ENCODE data around the gene PLPP2. TPM values are rescaled to one million over a fixed set of nuclear protein-coding genes. Genes with fewer than 3 reads are reported as not detected.
A peak's percentile ranks its signal among the peaks of the same experiment; 100 is the strongest.

The PLPP2 gene
- polyA plus RNA-seq, 1 donor (not counting 4 experiments of a cell fraction or from before 2014, with no cell fraction given) = 13.6 TPM

DNA sequence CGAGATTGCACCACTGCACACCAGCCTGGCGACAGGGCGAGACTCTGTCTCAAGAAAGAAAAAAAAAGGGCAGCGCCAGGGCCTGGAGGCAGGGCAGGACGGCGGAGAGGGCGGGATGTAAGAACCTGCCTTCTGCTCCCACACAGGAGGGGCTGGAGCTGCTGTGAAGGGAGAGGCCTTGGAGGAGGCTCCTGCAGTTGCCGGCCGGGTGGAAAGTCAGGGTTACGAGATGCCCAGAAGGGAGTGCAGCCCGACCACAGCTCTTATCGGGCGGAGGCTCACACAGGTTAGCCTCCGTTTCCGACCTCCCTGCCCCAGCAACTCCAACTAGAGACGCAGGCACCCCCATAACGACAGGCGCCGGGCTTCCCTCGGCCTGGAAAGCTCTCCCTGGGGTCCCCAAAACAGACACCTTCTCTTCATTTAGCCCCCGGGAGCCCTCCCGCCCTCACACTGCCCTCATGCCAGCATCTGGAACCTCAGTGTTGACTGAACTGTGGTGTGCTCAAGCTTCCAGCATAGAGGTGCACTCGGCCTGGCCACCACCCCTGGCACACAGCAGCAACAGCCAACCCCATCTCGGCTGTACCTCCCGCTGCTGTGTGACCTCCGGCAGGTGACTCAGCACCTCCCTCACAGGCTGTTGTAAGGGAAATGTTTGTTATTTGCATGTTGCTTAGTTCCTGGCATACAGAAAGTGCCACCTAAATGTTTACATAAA is 1.4 kb downstream of the PLPP2 start:
- no peaks in the 10 kb centered on the region for H3K36me3 ChIP-seq (ENCODE audit: control insufficient read depth in 2 of 2, extremely low read depth in 1 of 2, insufficient read depth in 2 of 2, low read length in 2 of 2)
- DNase-seq (ENCODE audit: low read depth, low spot score) (peak; percentile 57), FAIRE-seq (peak; percentile 77)
- peaks cover 32% of the 10 kb centered on the region for H3K27me3 ChIP-seq (ENCODE audit: control insufficient read depth, extremely low read depth, insufficient read depth, low read length)
- H3K27ac ChIP-seq (ENCODE audit: control insufficient read depth, insufficient read depth, low read length) = peak overlapping the region; percentile 79
- peak overlapping the region; percentile 59 for H3K4me2 ChIP-seq (ENCODE audit: control insufficient read depth, extremely low read depth, insufficient read depth, low read depth, low read length)
- TF ChIP-seq CTCF (optimal IDR thresholded peaks at IDR 0.05 in 1 of 3, IDR thresholded peaks at IDR 0.05 in 1 of 3, conservative IDR thresholded peaks at IDR 0.05 in 1 of 3; ENCODE audit: extremely low read depth in 1 of 3, insufficient read depth in 2 of 3, low read length in 3 of 3) = no peak
- no peak for TF ChIP-seq EZH2 (IDR thresholded peaks at IDR 0.05; ENCODE audit: low read length)
- peaks cover 2% of the 10 kb centered on the region for H3K79me2 ChIP-seq (ENCODE audit: control insufficient read depth, insufficient read depth, low read length)
- peak overlapping the region; percentile 68 for H3K9ac ChIP-seq (ENCODE audit: control insufficient read depth, extremely low read depth, insufficient read depth, low read length)
- H2AFZ ChIP-seq (ENCODE audit: control insufficient read depth, low read length) = peak overlapping the region; percentile 64
- dilution Hi-C loops (cut with MboI; ENCODE audit: extremely low pct_ligation_motif_present, low sequenced_read_pairs) = no loop called here
- H3K9me1 ChIP-seq (ENCODE audit: control insufficient read depth, extremely low read depth, insufficient read depth, low read length) = no peaks in the 10 kb centered on the region
- H3K4me3 ChIP-seq (ENCODE audit: control insufficient read depth in 2 of 3, extremely low read depth in 1 of 3, insufficient read depth in 2 of 3, low read depth in 1 of 3, low read length in 3 of 3) = peak overlapping the region; percentile 6 to 57 (median 33)
- no peaks in the 10 kb centered on the region for H3K9me3 ChIP-seq (ENCODE audit: control insufficient read depth, low read depth, low read length)
- H3K4me1 ChIP-seq (ENCODE audit: control insufficient read depth, extremely low read depth, insufficient read depth, low read length) = peaks cover 17% of the 10 kb centered on the region
- H4K20me1 ChIP-seq (ENCODE audit: control insufficient read depth, extremely low read depth, insufficient read depth, low read length) = no peaks in the 10 kb centered on the region

DNA sequence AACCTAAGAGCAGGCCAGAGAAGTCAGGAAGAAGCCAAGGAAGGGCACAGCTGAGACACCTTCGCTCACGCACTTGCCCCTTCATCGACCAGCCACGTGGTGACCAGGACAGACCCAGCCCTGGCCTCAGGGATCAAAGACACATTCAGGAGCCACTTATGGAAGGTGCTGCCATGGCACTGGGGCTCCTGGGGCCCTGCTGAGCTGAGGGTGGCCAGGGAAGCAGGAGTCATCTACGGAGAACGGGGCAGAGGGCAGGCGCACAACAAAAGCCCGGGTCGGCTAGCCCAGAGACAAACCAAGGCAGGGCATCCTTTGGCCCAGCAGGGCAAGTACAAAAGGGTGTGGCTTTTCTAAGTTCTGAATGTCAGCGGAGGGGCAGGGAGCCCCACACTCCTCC is 2.3 kb downstream of the PLPP2 start:
- H3K79me2 ChIP-seq (ENCODE audit: control insufficient read depth, insufficient read depth, low read length) = peaks cover 2% of the 10 kb centered on the region
- H3K27ac ChIP-seq (ENCODE audit: control insufficient read depth, insufficient read depth, low read length) = no peak overlapping the region
- H3K4me1 ChIP-seq (ENCODE audit: control insufficient read depth, extremely low read depth, insufficient read depth, low read length) = peaks cover 11% of the 10 kb centered on the region
- no peaks in the 10 kb centered on the region for H3K9me3 ChIP-seq (ENCODE audit: control insufficient read depth, low read depth, low read length)
- H2AFZ ChIP-seq (ENCODE audit: control insufficient read depth, low read length) = no peak overlapping the region
- DNase-seq (ENCODE audit: low read depth, low spot score) (no peak), FAIRE-seq (no peak)
- no peaks in the 10 kb centered on the region for H4K20me1 ChIP-seq (ENCODE audit: control insufficient read depth, extremely low read depth, insufficient read depth, low read length)
- dilution Hi-C loops (cut with MboI; ENCODE audit: extremely low pct_ligation_motif_present, low sequenced_read_pairs) = no loop called here
- H3K36me3 ChIP-seq (ENCODE audit: control insufficient read depth in 2 of 2, extremely low read depth in 1 of 2, insufficient read depth in 2 of 2, low read length in 2 of 2) = no peaks in the 10 kb centered on the region
- H3K27me3 ChIP-seq (ENCODE audit: control insufficient read depth, extremely low read depth, insufficient read depth, low read length) = peaks cover 23% of the 10 kb centered on the region
- no peak overlapping the region for H3K9ac ChIP-seq (ENCODE audit: control insufficient read depth, extremely low read depth, insufficient read depth, low read length)
- H3K4me3 ChIP-seq (ENCODE audit: control insufficient read depth in 2 of 3, extremely low read depth in 1 of 3, insufficient read depth in 2 of 3, low read depth in 1 of 3, low read length in 3 of 3) = no peak overlapping the region
- TF ChIP-seq CTCF (optimal IDR thresholded peaks at IDR 0.05 in 1 of 3, IDR thresholded peaks at IDR 0.05 in 1 of 3, conservative IDR thresholded peaks at IDR 0.05 in 1 of 3; ENCODE audit: extremely low read depth in 1 of 3, insufficient read depth in 2 of 3, low read length in 3 of 3) = no peak
- TF ChIP-seq EZH2 (IDR thresholded peaks at IDR 0.05; ENCODE audit: low read length) = no peak
- H3K4me2 ChIP-seq (ENCODE audit: control insufficient read depth, extremely low read depth, insufficient read depth, low read depth, low read length) = no peak overlapping the region
- no peaks in the 10 kb centered on the region for H3K9me1 ChIP-seq (ENCODE audit: control insufficient read depth, extremely low read depth, insufficient read depth, low read length)
